ENCODE measurements around the gene CCDC88B. TPM values are rescaled to one million over a fixed set of nuclear protein-coding genes. Genes with fewer than 3 reads are reported as not detected.

Gene CCDC88B
- total RNA-seq, 1 experiment from 2014 or later = 11.2 TPM

GRCh38 chr11:64357446-64357845 is 17.4 kb downstream of the CCDC88B start:
- no peak overlapping the region for H2BK15ac ChIP-seq (ENCODE audit: low read depth, low read length)
- no peak overlapping the region for H2BK120ac ChIP-seq (ENCODE audit: low read depth, low read length, poor library complexity, severe bottlenecking)
- Mint-ChIP-seq H3K27me3 (ENCODE audit: low read depth) (no peaks in the 10 kb centered on the region), H3K4me1 (peaks cover 21 to 38% of the 10 kb centered on the region in 2 experiments), H3K36me3 (ENCODE audit: insufficient read depth in 1 of 3, low read depth in 3 of 3) (peaks cover 8 to 16% (median 11%) of the 10 kb centered on the region in 3 experiments; a peak in 6 of 7 replicates), H3K9me3 (no peaks in the 10 kb centered on the region), H3K4me3 (no peak overlapping the region), H3K27ac (no peak overlapping the region)
- no peak overlapping the region for H3K23ac ChIP-seq (ENCODE audit: insufficient read length, low read depth, low read length)
- no peaks in the 10 kb centered on the region; the same call in 1 of the 2 replicates for H3K27me3 ChIP-seq (ENCODE audit: insufficient read depth, low read length)
- no peak overlapping the region for H3K14ac ChIP-seq (ENCODE audit: insufficient read depth, low read length)
- no peak overlapping the region for H3K27ac ChIP-seq (ENCODE audit: insufficient read length, low read depth, low read length)
- H3K9ac ChIP-seq (ENCODE audit: extremely low read depth, insufficient read length, low read length) = no peak overlapping the region
- H3K4me2 ChIP-seq (ENCODE audit: insufficient read depth, insufficient read length, low read length) = no peak overlapping the region
- no peak overlapping the region for H3T11ph ChIP-seq (ENCODE audit: low read length)
- no peak overlapping the region for H3K56ac ChIP-seq (ENCODE audit: insufficient read length, low read depth, low read length)
- H3K79me2 ChIP-seq (ENCODE audit: insufficient read depth, low read length) = no peaks in the 10 kb centered on the region
- H2BK12ac ChIP-seq (ENCODE audit: insufficient read length, low read depth, low read length) = no peak overlapping the region
- H2AK5ac ChIP-seq (ENCODE audit: insufficient read length, low read length) = no peak overlapping the region
- H4K8ac ChIP-seq (replicated peaks; ENCODE audit: insufficient read length, low read depth, low read length) = no peak overlapping the region
- H4K91ac ChIP-seq (ENCODE audit: insufficient read length, low read depth, low read length) = no peak overlapping the region
- H3K4ac ChIP-seq (ENCODE audit: low read depth, low read length) = no peak overlapping the region
- no CpG with 5 or more reads among the region's 6 CpGs for WGBS (ENCODE audit: extremely low coverage, insufficient read length, low lambda C conversion rate)
- H2BK20ac ChIP-seq (ENCODE audit: low read depth, low read length, poor library complexity, severe bottlenecking) = no peak overlapping the region
- peaks cover 2% of the 10 kb centered on the region; the same call in 1 of the 2 replicates for H3K4me1 ChIP-seq (ENCODE audit: insufficient read depth, low read length)
- no peak overlapping the region for H3K18ac ChIP-seq (ENCODE audit: insufficient read length, low read depth, low read length)
- H3K79me1 ChIP-seq (ENCODE audit: insufficient read depth, low read depth, low read length, poor library complexity, severe bottlenecking) = no peaks in the 10 kb centered on the region
- no peak overlapping the region for H4K5ac ChIP-seq (ENCODE audit: insufficient read length, low read depth, low read length)
- no peak for TF ChIP-seq CTCF (conservative IDR thresholded peaks at IDR 0.05)
- peaks cover 2% of the 10 kb centered on the region for H4K20me1 ChIP-seq (ENCODE audit: control insufficient read depth, insufficient read depth, insufficient read length)
- peaks cover 12% of the 10 kb centered on the region for H3K23me2 ChIP-seq (ENCODE audit: insufficient read length, low read depth, low read length, poor library complexity, severe bottlenecking)
- no peak for DNase-seq
- H2AFZ ChIP-seq (ENCODE audit: low read length) = no peak overlapping the region
- H3K9me3 ChIP-seq (ENCODE audit: control insufficient read depth, low read depth, low read length) = no peaks in the 10 kb centered on the region
- no peak overlapping the region for H2BK5ac ChIP-seq (ENCODE audit: insufficient read length, low read length)

Data from H9 (cell line).